ENCODE data around the gene TLE1. TPM values are rescaled to one million over a fixed set of nuclear protein-coding genes. Genes with fewer than 3 reads are reported as not detected.

The TLE1 gene
- total and polyA plus RNA-seq, 2 donors (not counting 1 experiment from before 2014, with no cell fraction given) = 33.5 to 80.3 TPM

- Histone ChIP-seq H3K27me3 (replicated peaks in 1 of 4; ENCODE audit: control extremely low read depth in 1 of 4, control insufficient read depth in 3 of 4, insufficient read depth in 4 of 4, low read length in 3 of 4) (no peaks in the 10 kb centered on the region), H3K4me3 (ENCODE audit: control extremely low read depth in 1 of 5, extremely low read depth in 1 of 5, insufficient read depth in 1 of 5, low read depth in 2 of 5, low read length in 4 of 5) (no peak overlapping the region), H3K27ac (ENCODE audit: low read length in 2 of 2) (no peak overlapping the region), H3K79me2 (ENCODE audit: control insufficient read depth, insufficient read depth, low read length) (peaks cover 62% of the 10 kb centered on the region), H3K36me3 (replicated peaks in 1 of 2; ENCODE audit: control extremely low read depth in 1 of 2, control insufficient read depth in 1 of 2, extremely low read depth in 1 of 2, insufficient read depth in 2 of 2, low read length in 1 of 2) (no peaks in the 10 kb centered on the region), H3K4me2 (replicated peaks; ENCODE audit: low read depth, low read length, poor library complexity, severe bottlenecking) (no peak overlapping the region), H3K9ac (ENCODE audit: low read length) (no peak overlapping the region), H3K4me1 (ENCODE audit: control insufficient read depth in 2 of 2, insufficient read depth in 2 of 2, low read length in 2 of 2) (peaks cover 66 to 74% of the 10 kb centered on the region in 2 donors), H4K20me1 (ENCODE audit: control insufficient read depth, insufficient read depth, low read length, poor library complexity, severe bottlenecking) (peaks cover 30% of the 10 kb centered on the region), H3K9me3 (ENCODE audit: control extremely low read depth in 1 of 3, control insufficient read depth in 2 of 3, insufficient read depth in 1 of 3, low read length in 2 of 3) (peaks cover 0 to 13% (median 0%) of the 10 kb centered on the region in 3 donors), H2AFZ (ENCODE audit: insufficient read depth, low read depth, low read length, poor library complexity, severe bottlenecking) (no peak overlapping the region)
- WGBS (ENCODE audit: insufficient coverage) = no CpG with 5 or more reads among the region's 3 CpGs
- peak overlapping the region; percentile 32 for H3K27ac Mint-ChIP-seq
- H3K4me1 Mint-ChIP-seq = peaks cover 77% of the 10 kb centered on the region
- ChIA-PET POLR2A (no interaction called here), CTCF (interaction anchor here (1.4 to 2.9 kb wide), 2 partner anchors 11 to 24 kb away, joined by 6 to 7 read pairs; no protein-coding TSS in a partner anchor)
- peaks cover 4% of the 10 kb centered on the region for H3K9me3 Mint-ChIP-seq (ENCODE audit: insufficient read depth)
- TF ChIP-seq EZH2 (IDR thresholded peaks at IDR 0.05; ENCODE audit: borderline replicate concordance, insufficient read depth, low read depth, low read length, poor library complexity, severe bottlenecking) = no peak
- TF ChIP-seq CTCF (IDR thresholded peaks at IDR 0.05) = no peak
- DNase-seq (no peak), ATAC-seq (ENCODE audit: low read depth) (no peak)
- no peak overlapping the region for H3K4me3 Mint-ChIP-seq
- H3K27me3 Mint-ChIP-seq = no peaks in the 10 kb centered on the region
- intact Hi-C loops (cut with micrococcal nuclease) = no loop called here
These were observed 28.0 kb downstream of the TLE1 start for GRCh38 chr9:81661339-81661738.

GRCh38 chr9:81656871-81657337 is 32.4 kb downstream of the TLE1 start:
- Histone ChIP-seq H3K4me2 (replicated peaks; ENCODE audit: low read depth, low read length, poor library complexity, severe bottlenecking) (peak overlapping the region; percentile 85), H3K9ac (ENCODE audit: low read length) (no peak overlapping the region), H3K79me2 (ENCODE audit: control insufficient read depth, insufficient read depth, low read length) (peaks cover 40% of the 10 kb centered on the region), H4K20me1 (ENCODE audit: control insufficient read depth, insufficient read depth, low read length, poor library complexity, severe bottlenecking) (peaks cover 20% of the 10 kb centered on the region), H3K4me1 (ENCODE audit: control insufficient read depth in 2 of 2, insufficient read depth in 2 of 2, low read length in 2 of 2) (peaks cover 69 to 79% of the 10 kb centered on the region in 2 donors), H3K36me3 (replicated peaks in 1 of 2; ENCODE audit: control extremely low read depth in 1 of 2, control insufficient read depth in 1 of 2, extremely low read depth in 1 of 2, insufficient read depth in 2 of 2, low read length in 1 of 2) (no peaks in the 10 kb centered on the region), H2AFZ (ENCODE audit: insufficient read depth, low read depth, low read length, poor library complexity, severe bottlenecking) (no peak overlapping the region), H3K27me3 (replicated peaks in 1 of 4; ENCODE audit: control extremely low read depth in 1 of 4, control insufficient read depth in 3 of 4, insufficient read depth in 4 of 4, low read length in 3 of 4) (no peaks in the 10 kb centered on the region), H3K4me3 (ENCODE audit: control extremely low read depth in 1 of 5, extremely low read depth in 1 of 5, insufficient read depth in 1 of 5, low read depth in 2 of 5, low read length in 4 of 5) (no peak overlapping the region), H3K9me3 (ENCODE audit: control extremely low read depth in 1 of 3, control insufficient read depth in 2 of 3, insufficient read depth in 1 of 3, low read length in 2 of 3) (no peaks in the 10 kb centered on the region), H3K27ac (ENCODE audit: low read length in 2 of 2) (no peak overlapping the region)
- ChIA-PET CTCF (interaction anchor here (4.6 kb wide), 1 partner anchor 31 kb away, joined by 36 read pairs; the partner anchor contains the start of gene TLE1), POLR2A (no interaction called here)
- Mint-ChIP-seq H3K27me3 (no peaks in the 10 kb centered on the region), H3K4me3 (peak overlapping the region; percentile 2), H3K27ac (no peak overlapping the region), H3K9me3 (ENCODE audit: insufficient read depth) (no peaks in the 10 kb centered on the region), H3K4me1 (peaks cover 81% of the 10 kb centered on the region)
- intact Hi-C loops (cut with micrococcal nuclease) = loop anchor here (1.0 to 10.0 kb wide), 4 partner anchors 8 to 62 kb away; partner anchors contain the start of gene TLE1
- no CpG with 5 or more reads among the region's 1 CpG for WGBS (ENCODE audit: insufficient coverage)
- ATAC-seq (ENCODE audit: low read depth) (no peak), DNase-seq (no peak)
- TF ChIP-seq CTCF (IDR thresholded peaks at IDR 0.05) (no peak), EZH2 (IDR thresholded peaks at IDR 0.05; ENCODE audit: borderline replicate concordance, insufficient read depth, low read depth, low read length, poor library complexity, severe bottlenecking) (no peak)
